K562 (cell line): ENCODE data around the gene HMG20B. TPM values are rescaled to one million over a fixed set of nuclear protein-coding genes. Genes with fewer than 3 reads are reported as not detected.

ENCODE experiments used
- CSDE1 ChIP-seq, 2 experiments: fragments of 450-650 bp; IDR thresholded peaks; 2 replicates each; pipeline ENCODE4 v1.6.1; 2016; ENCODE audit warnings: mild to moderate bottlenecking in 1 of 2
- FOS ChIP-seq: IDR thresholded peaks from 3 replicates; pipeline ENCODE4 v1.6.1; 2011; ENCODE audit not compliant: insufficient read length; ENCODE audit errors: extremely low read depth
- GABPA ChIP-seq: fragments of 200-800 bp; sonication (Bioruptor generic); conservative IDR thresholded peaks from 2 replicates; pipeline ENCODE4 v1.6.1; 2016; ENCODE audit warnings: low read depth, missing genetic modification characterization, missing compliant biosample characterization
- GATAD2A ChIP-seq: fragments of 450-650 bp; IDR thresholded peaks from 2 replicates; pipeline ENCODE4 v1.6.1; 2017
- HOXB6 ChIP-seq: fragments of 250-450 bp; sonication (Bioruptor Pico); IDR thresholded peaks from 2 replicates; pipeline ENCODE4 v1.5.1; 2022; ENCODE audit warnings: mild to moderate bottlenecking, borderline replicate concordance
- MTA2 ChIP-seq: fragments of 450-650 bp; IDR thresholded peaks from 2 replicates; pipeline ENCODE4 v1.6.1; 2016; ENCODE audit warnings: low read depth
- NR1H2 ChIP-seq: sonication (generic); formaldehyde crosslinking; IDR thresholded peaks from 2 replicates; pipeline ENCODE4 v1.4.0; 2020; ENCODE audit warnings: mild to moderate bottlenecking, missing genetic modification reagents
- RBM39 ChIP-seq: fragments of 200-400 bp; formaldehyde crosslinking; optimal IDR thresholded peaks from 2 replicates; pipeline ENCODE3; 2018; ENCODE audit warnings: low read depth, low read length
- SAFB ChIP-seq: fragments of 200-400 bp; formaldehyde crosslinking; IDR thresholded peaks from 2 replicates; pipeline ENCODE4 v1.6.1; 2017; ENCODE audit warnings: low read depth, low read length, borderline replicate concordance
- SRSF9 ChIP-seq: fragments of 200-400 bp; formaldehyde crosslinking; IDR thresholded peaks from 2 replicates; pipeline ENCODE4 v1.6.1; 2017; ENCODE audit warnings: low read depth, low read length, borderline replicate concordance
- TAF1 ChIP-seq: IDR thresholded peaks from 2 replicates; pipeline ENCODE4 v1.6.1; 2011; ENCODE audit warnings: mild to moderate bottlenecking, low read length, moderate library complexity; ENCODE audit not compliant: insufficient read depth, control insufficient read depth, severe bottlenecking; ENCODE audit errors: extremely low read depth
- YBX1 ChIP-seq: fragments of 450-650 bp; IDR thresholded peaks from 2 replicates; pipeline ENCODE4 v1.7.1; 2016; ENCODE audit warnings: mild to moderate bottlenecking
- polyA plus RNA-seq, 8 experiments: library from polyadenylated mRNA; depleted of rRNA in 4 of 8; stranded (reverse) in 5 of 8; unstranded in 3 of 8; fragments of >200 nt; fragmentation: Nextera tagmentation in 2 of 8; fragmentation: Illumina TruSeq in 1 of 8; extraction: Ambion mirVana in 2 of 8; extraction: Trizol in 1 of 8; gene quantifications; 2 replicates each; pipeline versions ENCODE4 v1.2.1 to v1.2.3, GENCODE V29; 2011 to 2014; ENCODE audit warnings: inconsistent platforms in 1 of 8, missing spikeins in 1 of 8
- total RNA-seq, 7 experiments: library from RNA; depleted of rRNA in 6 of 7; stranded (reverse); fragments of >200 nt in 6 of 7; fragmentation: Illumina TruSeq in 2 of 7; extraction: Trizol in 2 of 7; gene quantifications; 2 replicates each; pipeline versions ENCODE4 v1.2.1 to v1.2.3, GENCODE V29; 2011 to 2021; ENCODE audit warnings: low replicate concordance in 1 of 7
- TF ChIP-seq, protein P1 (sequence below): fragments of 450-650 bp; IDR thresholded peaks from 2 replicates; pipeline ENCODE4 v1.6.1; 2016; ENCODE audit warnings: mild to moderate bottlenecking
- TF ChIP-seq, protein P2 (sequence below): fragments of 250-450 bp; sonication (Bioruptor Pico); IDR thresholded peaks from 2 replicates; pipeline ENCODE4 v1.8.0; 2022; ENCODE audit warnings: inconsistent platforms
- TF ChIP-seq, protein P3 (sequence below): sonication (generic); formaldehyde crosslinking; IDR thresholded peaks from 2 replicates; pipeline ENCODE4 v1.9.0; 2022; ENCODE audit warnings: mild to moderate bottlenecking, missing genetic modification reagents
- TF ChIP-seq, protein P4 (sequence below): fragments of 450-650 bp; formaldehyde crosslinking; IDR thresholded peaks from 2 replicates; pipeline ENCODE4 v1.4.0; 2020; ENCODE audit warnings: mild to moderate bottlenecking, moderate library complexity
- TF ChIP-seq, protein P5 (sequence below), 2 experiments: fragments of 150-350 bp in 1 of 2; IDR thresholded peaks; 2 replicates each; pipeline ENCODE4 v1.6.1; 2012 to 2016; ENCODE audit warnings: low read depth in 2 of 2, low read length in 2 of 2, mild to moderate bottlenecking in 1 of 2, moderate library complexity in 1 of 2

Gene HMG20B
- total and polyA plus RNA-seq, 9 of the 15 experiments (the other 6 are each of a cell fraction or from before 2014, with no cell fraction given) = 0.35 to 172 (median 38.6) TPM

DNA sequence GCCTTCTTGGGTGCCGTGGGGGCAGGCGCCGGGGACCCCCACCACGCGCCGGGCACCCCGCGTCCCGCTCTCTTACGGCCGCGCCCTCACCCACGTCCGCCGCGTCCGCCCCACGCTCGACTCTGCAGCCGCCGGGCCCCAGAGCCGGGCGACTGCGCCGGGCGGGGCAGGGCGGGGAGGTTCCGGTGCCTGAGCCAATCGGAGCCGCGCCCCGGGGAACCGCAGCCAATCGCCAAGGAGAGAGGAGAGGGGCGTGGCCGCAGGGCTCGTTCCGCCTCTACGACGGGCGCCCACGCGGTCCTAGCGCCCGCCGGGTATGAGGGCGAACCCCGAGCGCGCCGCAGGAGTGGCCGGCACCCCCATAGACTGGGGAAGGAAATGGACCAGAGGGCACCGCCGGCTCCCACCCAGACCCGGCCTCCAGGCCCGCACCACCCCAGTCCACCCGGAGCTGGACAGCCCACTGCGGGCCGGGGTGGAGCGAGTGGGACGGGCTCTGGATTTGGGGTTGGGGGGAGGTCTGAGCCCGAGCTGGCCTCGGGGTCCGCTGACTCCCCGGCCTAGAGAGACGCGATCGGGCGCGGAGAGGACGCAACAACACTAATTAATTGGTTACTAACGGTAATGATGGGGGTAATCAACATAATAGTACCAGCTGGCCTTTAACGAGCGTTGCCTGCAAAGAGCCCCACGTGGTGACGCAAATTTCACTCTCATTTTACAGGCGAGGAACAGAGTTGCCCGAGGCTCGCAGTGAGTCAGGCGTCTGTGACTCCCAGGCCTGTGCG lies 15.1 kb upstream of the HMG20B start, which contains the start of gene MFSD12 (continued):
- TF ChIP-seq, protein P1, sequence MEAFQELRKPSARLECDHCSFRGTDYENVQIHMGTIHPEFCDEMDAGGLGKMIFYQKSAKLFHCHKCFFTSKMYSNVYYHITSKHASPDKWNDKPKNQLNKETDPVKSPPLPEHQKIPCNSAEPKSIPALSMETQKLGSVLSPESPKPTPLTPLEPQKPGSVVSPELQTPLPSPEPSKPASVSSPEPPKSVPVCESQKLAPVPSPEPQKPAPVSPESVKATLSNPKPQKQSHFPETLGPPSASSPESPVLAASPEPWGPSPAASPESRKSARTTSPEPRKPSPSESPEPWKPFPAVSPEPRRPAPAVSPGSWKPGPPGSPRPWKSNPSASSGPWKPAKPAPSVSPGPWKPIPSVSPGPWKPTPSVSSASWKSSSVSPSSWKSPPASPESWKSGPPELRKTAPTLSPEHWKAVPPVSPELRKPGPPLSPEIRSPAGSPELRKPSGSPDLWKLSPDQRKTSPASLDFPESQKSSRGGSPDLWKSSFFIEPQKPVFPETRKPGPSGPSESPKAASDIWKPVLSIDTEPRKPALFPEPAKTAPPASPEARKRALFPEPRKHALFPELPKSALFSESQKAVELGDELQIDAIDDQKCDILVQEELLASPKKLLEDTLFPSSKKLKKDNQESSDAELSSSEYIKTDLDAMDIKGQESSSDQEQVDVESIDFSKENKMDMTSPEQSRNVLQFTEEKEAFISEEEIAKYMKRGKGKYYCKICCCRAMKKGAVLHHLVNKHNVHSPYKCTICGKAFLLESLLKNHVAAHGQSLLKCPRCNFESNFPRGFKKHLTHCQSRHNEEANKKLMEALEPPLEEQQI = no peak
- no peak; a peak in 1 of 4 replicates for TF ChIP-seq CSDE1 (IDR thresholded peaks at IDR 0.05)
- TF ChIP-seq MTA2 = no peak
- TF ChIP-seq HOXB6 (CRISPR knock-in tag) = no peak
- no peak for TF ChIP-seq RBM39
- TF ChIP-seq NR1H2 = no peak
- TF ChIP-seq, protein P2, sequence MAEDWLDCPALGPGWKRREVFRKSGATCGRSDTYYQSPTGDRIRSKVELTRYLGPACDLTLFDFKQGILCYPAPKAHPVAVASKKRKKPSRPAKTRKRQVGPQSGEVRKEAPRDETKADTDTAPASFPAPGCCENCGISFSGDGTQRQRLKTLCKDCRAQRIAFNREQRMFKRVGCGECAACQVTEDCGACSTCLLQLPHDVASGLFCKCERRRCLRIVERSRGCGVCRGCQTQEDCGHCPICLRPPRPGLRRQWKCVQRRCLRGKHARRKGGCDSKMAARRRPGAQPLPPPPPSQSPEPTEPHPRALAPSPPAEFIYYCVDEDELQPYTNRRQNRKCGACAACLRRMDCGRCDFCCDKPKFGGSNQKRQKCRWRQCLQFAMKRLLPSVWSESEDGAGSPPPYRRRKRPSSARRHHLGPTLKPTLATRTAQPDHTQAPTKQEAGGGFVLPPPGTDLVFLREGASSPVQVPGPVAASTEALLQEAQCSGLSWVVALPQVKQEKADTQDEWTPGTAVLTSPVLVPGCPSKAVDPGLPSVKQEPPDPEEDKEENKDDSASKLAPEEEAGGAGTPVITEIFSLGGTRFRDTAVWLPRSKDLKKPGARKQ (CRISPR knock-in tag) = no peak
- peak; percentile 90 for TF ChIP-seq FOS
- TF ChIP-seq, protein P3, sequence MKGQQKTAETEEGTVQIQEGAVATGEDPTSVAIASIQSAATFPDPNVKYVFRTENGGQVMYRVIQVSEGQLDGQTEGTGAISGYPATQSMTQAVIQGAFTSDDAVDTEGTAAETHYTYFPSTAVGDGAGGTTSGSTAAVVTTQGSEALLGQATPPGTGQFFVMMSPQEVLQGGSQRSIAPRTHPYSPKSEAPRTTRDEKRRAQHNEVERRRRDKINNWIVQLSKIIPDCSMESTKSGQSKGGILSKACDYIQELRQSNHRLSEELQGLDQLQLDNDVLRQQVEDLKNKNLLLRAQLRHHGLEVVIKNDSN (CRISPR knock-in tag) = peak; percentile 84
- TF ChIP-seq, protein P4, sequence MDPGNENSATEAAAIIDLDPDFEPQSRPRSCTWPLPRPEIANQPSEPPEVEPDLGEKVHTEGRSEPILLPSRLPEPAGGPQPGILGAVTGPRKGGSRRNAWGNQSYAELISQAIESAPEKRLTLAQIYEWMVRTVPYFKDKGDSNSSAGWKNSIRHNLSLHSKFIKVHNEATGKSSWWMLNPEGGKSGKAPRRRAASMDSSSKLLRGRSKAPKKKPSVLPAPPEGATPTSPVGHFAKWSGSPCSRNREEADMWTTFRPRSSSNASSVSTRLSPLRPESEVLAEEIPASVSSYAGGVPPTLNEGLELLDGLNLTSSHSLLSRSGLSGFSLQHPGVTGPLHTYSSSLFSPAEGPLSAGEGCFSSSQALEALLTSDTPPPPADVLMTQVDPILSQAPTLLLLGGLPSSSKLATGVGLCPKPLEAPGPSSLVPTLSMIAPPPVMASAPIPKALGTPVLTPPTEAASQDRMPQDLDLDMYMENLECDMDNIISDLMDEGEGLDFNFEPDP (CRISPR knock-in tag) = 0 out of 2 replicates have a peak, but pooled peaks have one; percentile 21
- TF ChIP-seq SRSF9 = no peak
- TF ChIP-seq GABPA (tag) = peak; percentile 78
- TF ChIP-seq TAF1 = peak; percentile 66
- TF ChIP-seq GATAD2A = 0 out of 2 replicates have a peak, but pooled peaks have one; percentile 33
- TF ChIP-seq, protein P5, sequence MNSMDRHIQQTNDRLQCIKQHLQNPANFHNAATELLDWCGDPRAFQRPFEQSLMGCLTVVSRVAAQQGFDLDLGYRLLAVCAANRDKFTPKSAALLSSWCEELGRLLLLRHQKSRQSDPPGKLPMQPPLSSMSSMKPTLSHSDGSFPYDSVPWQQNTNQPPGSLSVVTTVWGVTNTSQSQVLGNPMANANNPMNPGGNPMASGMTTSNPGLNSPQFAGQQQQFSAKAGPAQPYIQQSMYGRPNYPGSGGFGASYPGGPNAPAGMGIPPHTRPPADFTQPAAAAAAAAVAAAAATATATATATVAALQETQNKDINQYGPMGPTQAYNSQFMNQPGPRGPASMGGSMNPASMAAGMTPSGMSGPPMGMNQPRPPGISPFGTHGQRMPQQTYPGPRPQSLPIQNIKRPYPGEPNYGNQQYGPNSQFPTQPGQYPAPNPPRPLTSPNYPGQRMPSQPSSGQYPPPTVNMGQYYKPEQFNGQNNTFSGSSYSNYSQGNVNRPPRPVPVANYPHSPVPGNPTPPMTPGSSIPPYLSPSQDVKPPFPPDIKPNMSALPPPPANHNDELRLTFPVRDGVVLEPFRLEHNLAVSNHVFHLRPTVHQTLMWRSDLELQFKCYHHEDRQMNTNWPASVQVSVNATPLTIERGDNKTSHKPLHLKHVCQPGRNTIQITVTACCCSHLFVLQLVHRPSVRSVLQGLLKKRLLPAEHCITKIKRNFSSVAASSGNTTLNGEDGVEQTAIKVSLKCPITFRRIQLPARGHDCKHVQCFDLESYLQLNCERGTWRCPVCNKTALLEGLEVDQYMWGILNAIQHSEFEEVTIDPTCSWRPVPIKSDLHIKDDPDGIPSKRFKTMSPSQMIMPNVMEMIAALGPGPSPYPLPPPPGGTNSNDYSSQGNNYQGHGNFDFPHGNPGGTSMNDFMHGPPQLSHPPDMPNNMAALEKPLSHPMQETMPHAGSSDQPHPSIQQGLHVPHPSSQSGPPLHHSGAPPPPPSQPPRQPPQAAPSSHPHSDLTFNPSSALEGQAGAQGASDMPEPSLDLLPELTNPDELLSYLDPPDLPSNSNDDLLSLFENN (IDR thresholded peaks at IDR 0.05; ENCODE audit: low read depth in 2 of 2, low read length in 2 of 2) = no peak
- peak; percentile 74 for TF ChIP-seq SAFB
- no peak for TF ChIP-seq YBX1
